ENCODE data around the gene ZFYVE28.
"Not testable (repeated sequence)": the region's sequence is repeated elsewhere in the genome, so short reads cannot be mapped to it uniquely, and the experiment has no call there.

ZFYVE28 gene

GRCh38 chr4:2384245-2384644, 34.2 kb downstream of the ZFYVE28 start:
- Histone ChIP-seq H3K9me3 (no peaks in the 10 kb centered on the region), H3K27me3 (peaks cover 8% of the 10 kb centered on the region; the same call in 1 of the 2 replicates), H3K9ac (no peak overlapping the region), H3K4me2 (no peak overlapping the region), H3K27ac (no peak overlapping the region), H4K20me1 (no peaks in the 10 kb centered on the region), H3K4me3 (no peak overlapping the region), H3K4me1 (no peaks in the 10 kb centered on the region; the same call in 1 of the 2 replicates), H3K36me3 (no peaks in the 10 kb centered on the region)
- TF ChIP-seq Cebpa-rat (IDR thresholded peaks at IDR 0.05) = no peak

DNA sequence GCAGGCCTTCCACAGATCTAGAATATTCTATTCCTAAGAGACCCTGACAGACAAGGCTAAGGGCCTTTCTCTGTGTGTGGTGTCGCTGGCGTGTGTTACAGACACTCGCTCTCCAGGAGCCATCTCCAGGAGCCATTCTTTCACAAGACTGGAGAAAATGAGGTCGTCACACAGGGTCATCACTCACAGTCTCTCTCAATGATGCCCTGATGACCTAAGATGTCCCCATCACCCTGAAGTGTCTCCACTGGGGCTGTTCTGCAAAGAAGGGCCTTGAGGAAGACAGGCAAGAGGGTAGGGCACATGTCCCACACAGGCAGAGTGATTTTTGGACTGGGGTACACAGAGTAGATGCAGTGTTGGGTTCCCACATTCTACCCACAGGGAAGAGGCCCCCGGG, 34.7 kb downstream of the ZFYVE28 start:
- Histone ChIP-seq H4K20me1 (no peaks in the 10 kb centered on the region), H3K9me3 (no peaks in the 10 kb centered on the region), H3K27ac (no peak overlapping the region), H3K36me3 (no peaks in the 10 kb centered on the region), H3K27me3 (0 out of 2 replicates have a peak, but pooled peaks cover 4% of the 10 kb centered on the region), H3K4me2 (no peak overlapping the region), H3K4me3 (no peak overlapping the region), H3K4me1 (no peaks in the 10 kb centered on the region; the same call in 1 of the 2 replicates), H3K9ac (no peak overlapping the region)
- TF ChIP-seq Cebpa-rat (IDR thresholded peaks at IDR 0.05) = no peak

- not testable (repeated sequence) for H3K9ac ChIP-seq, H3K9me3 ChIP-seq, H3K27me3 ChIP-seq, H3K4me2 ChIP-seq, H3K4me1 ChIP-seq, H4K20me1 ChIP-seq, H3K36me3 ChIP-seq, H3K27ac ChIP-seq, H3K4me3 ChIP-seq
Measured at GRCh38 chr4:2383220-2383631, 35.2 kb downstream of the ZFYVE28 start.

DNA sequence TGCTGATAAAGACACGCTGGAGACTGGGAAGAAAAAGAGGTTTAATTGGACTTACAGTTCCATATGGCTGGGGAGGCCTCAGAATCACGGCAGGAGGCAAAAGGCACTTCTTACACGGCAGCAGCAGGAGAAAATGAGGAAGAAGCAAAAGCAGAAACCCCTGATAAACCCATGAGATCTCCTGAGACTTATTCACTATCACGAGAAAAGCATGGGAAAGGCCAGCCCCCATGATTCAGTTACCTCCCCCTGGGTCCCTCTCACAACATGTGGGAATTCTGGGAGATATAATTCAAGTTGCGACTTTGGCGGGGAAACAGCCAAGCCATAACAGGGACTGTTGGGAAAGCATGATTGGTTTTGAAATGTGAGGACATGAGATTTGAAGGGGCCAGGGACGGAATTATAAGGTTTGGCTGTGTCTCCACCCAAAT, 35.7 kb downstream of the ZFYVE28 start:
- not testable (repeated sequence) for H4K20me1 ChIP-seq, H3K4me1 ChIP-seq, H3K27me3 ChIP-seq, H3K9ac ChIP-seq, H3K27ac ChIP-seq, H3K9me3 ChIP-seq, H3K36me3 ChIP-seq, H3K4me2 ChIP-seq, H3K4me3 ChIP-seq

GRCh38 chr4:2380589-2380988, 37.9 kb downstream of the ZFYVE28 start:
- not testable (repeated sequence) for H4K20me1 ChIP-seq, H3K9me3 ChIP-seq, H3K9ac ChIP-seq

DNA sequence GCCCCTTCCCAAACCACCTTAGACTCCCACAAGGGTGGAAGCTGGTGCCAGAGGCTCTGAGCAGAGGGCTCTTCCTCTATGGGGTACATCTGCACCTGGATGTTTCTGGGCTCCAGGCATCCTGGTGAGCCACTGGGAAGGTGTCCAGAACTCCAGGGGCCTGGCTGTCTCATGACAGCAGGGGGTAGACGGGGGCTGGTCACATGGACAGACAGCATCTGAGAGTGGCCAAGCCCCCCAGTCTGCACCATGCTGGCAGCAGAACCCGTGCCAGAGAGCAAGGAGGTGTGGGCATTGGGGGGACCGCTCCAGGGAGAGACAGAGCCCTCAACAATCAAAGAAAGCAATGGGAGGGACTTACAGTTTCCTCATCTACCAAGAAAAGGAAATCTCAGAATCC, 39.5 kb downstream of the ZFYVE28 start:
- Histone ChIP-seq H3K27ac (no peak overlapping the region), H3K9ac (no peak overlapping the region), H3K4me2 (no peak overlapping the region), H3K9me3 (peaks cover 18% of the 10 kb centered on the region), H3K36me3 (no peaks in the 10 kb centered on the region), H3K4me3 (no peak overlapping the region), H3K27me3 (no peaks in the 10 kb centered on the region), H3K4me1 (no peaks in the 10 kb centered on the region), H4K20me1 (no peaks in the 10 kb centered on the region)
- TF ChIP-seq Cebpa-rat (IDR thresholded peaks at IDR 0.05) = no peak

More at GRCh38 chr4:2380589-2380988, 37.9 kb downstream of the ZFYVE28 start:
- H3K4me1 ChIP-seq, H3K4me2 ChIP-seq, H3K36me3 ChIP-seq, H3K4me3 ChIP-seq, H3K27me3 ChIP-seq, H3K27ac ChIP-seq: not testable (repeated sequence)

DNA sequence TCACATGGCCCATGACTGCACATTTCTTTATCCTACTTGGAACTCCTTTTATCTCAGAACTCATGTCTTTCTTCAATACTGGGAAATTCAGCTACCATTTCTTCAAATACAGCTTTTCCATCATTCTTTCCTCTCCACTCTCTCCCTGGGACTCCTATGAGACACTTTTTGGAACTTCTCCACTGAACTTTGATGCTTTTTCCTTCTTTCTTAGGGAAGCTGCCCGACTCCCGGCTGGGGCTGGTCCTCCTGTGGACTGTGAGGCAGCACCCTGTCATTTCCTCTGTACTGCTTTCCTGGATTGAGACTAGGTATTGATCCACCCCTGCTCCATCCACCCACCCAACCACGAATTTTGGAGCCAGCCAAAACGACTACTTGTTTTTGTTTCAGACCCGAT, 40.0 kb downstream of the ZFYVE28 start:
- no peaks in the 10 kb centered on the region for H3K4me1 ChIP-seq
- no peaks in the 10 kb centered on the region for H4K20me1 ChIP-seq
- H3K9ac ChIP-seq = no peak overlapping the region
- H3K36me3 ChIP-seq = no peaks in the 10 kb centered on the region
- no peaks in the 10 kb centered on the region for H3K27me3 ChIP-seq
- TF ChIP-seq Cebpa-rat (IDR thresholded peaks at IDR 0.05) = no peak
- peaks cover 23% of the 10 kb centered on the region for H3K9me3 ChIP-seq
- H3K27ac ChIP-seq = no peak overlapping the region
- no peak overlapping the region for H3K4me2 ChIP-seq
- H3K4me3 ChIP-seq = no peak overlapping the region

DNA sequence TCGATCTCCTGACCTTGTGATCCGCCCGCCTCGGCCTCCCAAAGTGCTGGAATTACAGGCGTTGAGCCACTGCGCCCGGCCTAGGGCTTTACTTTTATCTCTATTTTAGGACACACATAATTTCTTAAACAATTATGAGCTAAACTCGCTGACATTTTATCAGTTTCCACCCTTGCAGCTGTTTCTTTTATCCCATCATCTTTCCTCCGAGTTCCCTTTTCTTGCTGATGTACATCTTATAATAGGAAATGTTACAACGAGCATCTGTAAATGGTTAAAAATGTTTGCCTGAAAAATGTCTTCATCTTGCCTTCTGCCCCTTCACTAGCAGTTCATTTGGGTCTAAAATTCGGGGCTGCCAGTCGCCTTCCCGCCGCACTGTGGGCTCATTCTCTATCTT, 41.2 kb downstream of the ZFYVE28 start:
- no peak overlapping the region for H3K4me2 ChIP-seq
- H3K36me3 ChIP-seq = no peaks in the 10 kb centered on the region
- H3K9ac ChIP-seq = no peak overlapping the region
- peaks cover 34% of the 10 kb centered on the region for H3K9me3 ChIP-seq
- H3K4me1 ChIP-seq = no peaks in the 10 kb centered on the region
- no peak overlapping the region for H3K27ac ChIP-seq
- no peak overlapping the region for H3K4me3 ChIP-seq
- H3K27me3 ChIP-seq = no peaks in the 10 kb centered on the region
- H4K20me1 ChIP-seq = no peaks in the 10 kb centered on the region
- TF ChIP-seq Cebpa-rat (IDR thresholded peaks at IDR 0.05) = no peak

DNA sequence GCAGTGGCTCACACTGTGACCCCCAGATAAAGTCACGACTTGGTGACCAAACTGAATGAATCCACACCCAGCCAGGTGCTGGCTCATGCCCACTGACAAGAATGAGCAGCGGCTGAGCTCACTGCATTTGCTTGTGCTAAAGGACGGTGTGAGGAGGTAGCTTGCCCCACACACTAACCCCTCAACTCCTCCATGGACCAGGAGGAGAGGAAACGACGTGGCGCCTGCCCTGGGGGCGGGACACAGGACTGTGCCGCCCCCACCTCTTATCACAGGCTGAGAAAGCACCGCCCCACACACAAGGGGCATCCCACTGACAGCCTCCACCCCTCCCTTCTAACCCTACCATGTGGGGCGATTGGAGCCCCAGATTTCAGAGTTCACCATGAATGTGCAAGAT, 43.0 kb downstream of the ZFYVE28 start:
- Histone ChIP-seq H3K9me3 (peaks cover 39% of the 10 kb centered on the region), H3K36me3 (no peaks in the 10 kb centered on the region), H3K27me3 (no peaks in the 10 kb centered on the region), H3K4me1 (no peaks in the 10 kb centered on the region), H3K9ac (no peak overlapping the region), H3K4me2 (no peak overlapping the region), H3K4me3 (no peak overlapping the region), H3K27ac (no peak overlapping the region), H4K20me1 (no peaks in the 10 kb centered on the region)
- TF ChIP-seq Cebpa-rat (IDR thresholded peaks at IDR 0.05) = no peak

- H4K20me1 ChIP-seq = no peaks in the 10 kb centered on the region
- no peaks in the 10 kb centered on the region for H3K27me3 ChIP-seq
- H3K27ac ChIP-seq = no peak overlapping the region
- H3K36me3 ChIP-seq = no peaks in the 10 kb centered on the region
- H3K9me3 ChIP-seq = peaks cover 50% of the 10 kb centered on the region
- no peak overlapping the region for H3K9ac ChIP-seq
- no peak overlapping the region for H3K4me2 ChIP-seq
- no peaks in the 10 kb centered on the region for H3K4me1 ChIP-seq
- no peak overlapping the region for H3K4me3 ChIP-seq
- no peak for TF ChIP-seq Cebpa-rat (IDR thresholded peaks at IDR 0.05)
Measured at GRCh38 chr4:2373532-2373931, 44.9 kb downstream of the ZFYVE28 start.

DNA sequence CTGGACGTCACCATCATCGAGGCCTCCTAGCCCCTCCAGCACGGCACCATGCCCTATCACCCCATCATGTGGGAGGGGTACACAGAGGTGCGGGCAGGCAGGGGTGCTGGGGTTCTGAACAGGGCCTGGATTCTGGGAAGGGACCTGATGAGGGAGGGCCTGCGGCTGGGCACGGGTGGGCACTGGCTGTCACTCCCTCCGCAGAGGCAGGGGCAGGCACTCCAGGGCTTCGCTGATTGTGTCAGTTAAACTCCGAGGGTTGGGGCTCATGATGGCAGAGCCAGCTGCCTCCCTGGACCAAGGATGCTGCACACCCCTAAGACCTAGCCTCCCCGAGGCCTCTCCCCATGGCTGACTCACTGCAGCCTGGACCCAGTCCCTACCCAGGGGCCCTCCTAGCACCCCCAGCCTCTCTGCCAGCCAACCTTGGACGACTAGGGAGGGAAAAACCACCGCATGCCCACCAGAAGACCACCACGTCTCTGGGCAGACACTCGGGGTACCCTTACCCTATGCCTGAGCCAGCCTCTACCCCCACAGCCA, 45.9 kb downstream of the ZFYVE28 start:
- H3K4me1 ChIP-seq = no peaks in the 10 kb centered on the region
- TF ChIP-seq Cebpa-rat (IDR thresholded peaks at IDR 0.05) = no peak
- H3K27me3 ChIP-seq = no peaks in the 10 kb centered on the region
- no peak overlapping the region for H3K27ac ChIP-seq
- H3K36me3 ChIP-seq = no peaks in the 10 kb centered on the region
- no peaks in the 10 kb centered on the region for H4K20me1 ChIP-seq
- H3K4me3 ChIP-seq = no peak overlapping the region
- H3K9ac ChIP-seq = no peak overlapping the region
- no peak overlapping the region for H3K4me2 ChIP-seq
- H3K9me3 ChIP-seq = peaks cover 55% of the 10 kb centered on the region

All from BLaER1 (cell line).